Panc1 (cell line): ENCODE measurements around the gene STAB1.

ENCODE experiments used
- CTCF ChIP-seq: fragments of 450-650 bp; IDR thresholded peaks from 2 replicates; pipeline ENCODE4 v1.5.1; 2017; ENCODE audit warnings: mild to moderate bottlenecking
- POLR2AphosphoS5 ChIP-seq: IDR thresholded peaks from 2 replicates; pipeline ENCODE4 v1.6.1; 2012; ENCODE audit warnings: mild to moderate bottlenecking, low read depth, low read length, moderate library complexity
- REST ChIP-seq, 2 experiments: IDR thresholded peaks; 2 replicates each; pipeline ENCODE4 v1.6.1; 2011 to 2012; ENCODE audit warnings: low read depth in 2 of 2, control low read depth in 1 of 2, low read length in 1 of 2, mild to moderate bottlenecking in 1 of 2, moderate library complexity in 1 of 2; ENCODE audit not compliant: insufficient read depth in 1 of 2
- SIN3A ChIP-seq: IDR thresholded peaks from 2 replicates; pipeline ENCODE4 v1.6.1; 2012; ENCODE audit warnings: low read depth, mild to moderate bottlenecking, low read length, moderate library complexity, borderline replicate concordance; ENCODE audit not compliant: insufficient read depth

GRCh38 chr3:52514576-52514975 is 19.4 kb downstream of the STAB1 start:
- TF ChIP-seq CTCF (no peak), POLR2AphosphoS5 (no peak), REST (IDR thresholded peaks at IDR 0.05; ENCODE audit: insufficient read depth in 1 of 2, low read depth in 2 of 2, low read length in 1 of 2) (no peak), SIN3A (no peak)
